Tibial nerve (tissue), 4 donors: ENCODE results near the gene NR3C1.

Experiments used
- EP300 ChIP-seq, 2 donors: sonication (generic); formaldehyde crosslinking; IDR thresholded peaks; one replicate each; pipeline ENCODE4 v1.6.1; 2017; ENCODE audit warnings: antibody characterized with exemption in 2 of 2, mild to moderate bottlenecking in 1 of 2
- POLR2A ChIP-seq, 2 donors: fragments of 450-650 bp; IDR thresholded peaks; one replicate each; pipeline ENCODE4 v1.6.1; 2017; ENCODE audit warnings: antibody characterized with exemption in 2 of 2, mild to moderate bottlenecking in 2 of 2, moderate library complexity in 2 of 2
- TF ChIP-seq, protein P1 (sequence below), 5 experiments: fragments of 200-600 bp in 3 of 5; fragments of 450-650 bp in 2 of 5; sonication (generic) in 3 of 5; IDR thresholded peaks; one replicate each; pipeline ENCODE4 v1.5.1; 2016 to 2019; ENCODE audit warnings: antibody characterized with exemption in 5 of 5, mild to moderate bottlenecking in 3 of 5, moderate library complexity in 2 of 5

DNA sequence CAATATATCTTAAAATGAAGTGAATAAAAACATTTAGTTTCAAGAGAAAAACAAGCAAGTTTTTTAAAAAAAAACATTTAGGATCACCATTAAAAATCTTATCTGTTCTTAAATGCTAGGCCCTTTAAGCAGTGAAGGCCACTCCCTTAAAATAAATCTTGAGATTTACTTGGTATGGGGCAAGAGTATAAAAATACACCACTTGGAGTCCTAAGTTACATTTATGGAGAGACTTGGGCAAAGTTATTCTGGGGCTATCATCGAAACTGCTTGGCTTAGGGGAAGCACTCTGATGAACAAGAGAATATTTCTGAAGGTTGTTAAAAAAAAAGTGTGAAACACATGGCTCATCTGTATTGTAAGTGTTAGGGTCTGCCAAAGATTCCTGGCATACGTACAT, 97.4 kb downstream of the NR3C1 start:
- TF ChIP-seq, protein P1, sequence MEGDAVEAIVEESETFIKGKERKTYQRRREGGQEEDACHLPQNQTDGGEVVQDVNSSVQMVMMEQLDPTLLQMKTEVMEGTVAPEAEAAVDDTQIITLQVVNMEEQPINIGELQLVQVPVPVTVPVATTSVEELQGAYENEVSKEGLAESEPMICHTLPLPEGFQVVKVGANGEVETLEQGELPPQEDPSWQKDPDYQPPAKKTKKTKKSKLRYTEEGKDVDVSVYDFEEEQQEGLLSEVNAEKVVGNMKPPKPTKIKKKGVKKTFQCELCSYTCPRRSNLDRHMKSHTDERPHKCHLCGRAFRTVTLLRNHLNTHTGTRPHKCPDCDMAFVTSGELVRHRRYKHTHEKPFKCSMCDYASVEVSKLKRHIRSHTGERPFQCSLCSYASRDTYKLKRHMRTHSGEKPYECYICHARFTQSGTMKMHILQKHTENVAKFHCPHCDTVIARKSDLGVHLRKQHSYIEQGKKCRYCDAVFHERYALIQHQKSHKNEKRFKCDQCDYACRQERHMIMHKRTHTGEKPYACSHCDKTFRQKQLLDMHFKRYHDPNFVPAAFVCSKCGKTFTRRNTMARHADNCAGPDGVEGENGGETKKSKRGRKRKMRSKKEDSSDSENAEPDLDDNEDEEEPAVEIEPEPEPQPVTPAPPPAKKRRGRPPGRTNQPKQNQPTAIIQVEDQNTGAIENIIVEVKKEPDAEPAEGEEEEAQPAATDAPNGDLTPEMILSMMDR (IDR thresholded peaks at IDR 0.05), result no peak
- no peak for TF ChIP-seq POLR2A (IDR thresholded peaks at IDR 0.05)
- no peak for TF ChIP-seq EP300 (IDR thresholded peaks at IDR 0.05)
